GM12801 (cell line): ENCODE measurements around the gene IL22RA2.

Experiments
- TF ChIP-seq, protein P1 (sequence below): IDR thresholded peaks from one replicate; pipeline ENCODE4 v1.5.1; 2011; ENCODE audit warnings: control low read depth; ENCODE audit not compliant: insufficient read length; ENCODE audit errors: extremely low read depth

IL22RA2 gene

DNA sequence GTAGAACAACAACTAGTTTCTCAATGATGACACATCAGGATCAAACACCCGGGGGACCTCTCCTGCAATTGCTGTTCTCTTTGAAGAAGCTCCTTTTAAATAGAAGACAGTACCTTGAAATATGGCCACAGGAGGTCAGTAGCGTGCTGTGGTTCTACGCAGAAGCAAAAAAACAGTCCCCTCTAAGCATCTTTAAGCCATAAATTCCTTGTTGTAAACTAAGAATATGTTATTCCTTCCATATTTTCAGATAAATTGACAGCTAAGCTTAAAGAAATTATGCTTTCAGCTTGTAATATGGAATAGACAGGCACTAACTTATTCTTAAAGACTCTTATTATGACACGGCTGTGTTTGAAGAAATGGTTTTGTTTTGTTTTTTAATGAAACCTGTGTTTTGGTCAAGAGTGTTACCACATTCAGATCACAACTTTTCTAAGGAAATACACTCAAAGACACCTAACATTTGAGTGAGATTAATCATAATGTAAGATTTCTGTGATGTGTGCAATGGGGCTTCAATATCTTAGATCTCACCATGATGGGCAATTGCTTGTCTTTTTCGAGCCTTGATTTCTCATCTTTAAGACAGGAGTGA, 78.9 kb downstream of the IL22RA2 start:
- TF ChIP-seq, protein P1, sequence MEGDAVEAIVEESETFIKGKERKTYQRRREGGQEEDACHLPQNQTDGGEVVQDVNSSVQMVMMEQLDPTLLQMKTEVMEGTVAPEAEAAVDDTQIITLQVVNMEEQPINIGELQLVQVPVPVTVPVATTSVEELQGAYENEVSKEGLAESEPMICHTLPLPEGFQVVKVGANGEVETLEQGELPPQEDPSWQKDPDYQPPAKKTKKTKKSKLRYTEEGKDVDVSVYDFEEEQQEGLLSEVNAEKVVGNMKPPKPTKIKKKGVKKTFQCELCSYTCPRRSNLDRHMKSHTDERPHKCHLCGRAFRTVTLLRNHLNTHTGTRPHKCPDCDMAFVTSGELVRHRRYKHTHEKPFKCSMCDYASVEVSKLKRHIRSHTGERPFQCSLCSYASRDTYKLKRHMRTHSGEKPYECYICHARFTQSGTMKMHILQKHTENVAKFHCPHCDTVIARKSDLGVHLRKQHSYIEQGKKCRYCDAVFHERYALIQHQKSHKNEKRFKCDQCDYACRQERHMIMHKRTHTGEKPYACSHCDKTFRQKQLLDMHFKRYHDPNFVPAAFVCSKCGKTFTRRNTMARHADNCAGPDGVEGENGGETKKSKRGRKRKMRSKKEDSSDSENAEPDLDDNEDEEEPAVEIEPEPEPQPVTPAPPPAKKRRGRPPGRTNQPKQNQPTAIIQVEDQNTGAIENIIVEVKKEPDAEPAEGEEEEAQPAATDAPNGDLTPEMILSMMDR, result no peak
